GM19324 (cell line): ENCODE results near the gene SASH1.

Source experiments
- ATAC-seq: cut with Tn5 transposase; IDR thresholded peaks from one replicate; pipeline ENCODE4 v1.9.1; 2021; ENCODE audit warnings: mild to moderate bottlenecking, moderate library complexity; ENCODE audit not compliant: unreplicated experiment, low FRiP score

The SASH1 gene

GRCh38 chr6:148396926-148397325 is 54.3 kb downstream of the SASH1 start:
- no peak for ATAC-seq

GRCh38 chr6:148398244-148398643 is 55.6 kb downstream of the SASH1 start:
- no peak for ATAC-seq

- no peak for ATAC-seq
Observed at GRCh38 chr6:148398678-148399077, 56.0 kb downstream of the SASH1 start.

GRCh38 chr6:148401571-148401970 is 58.9 kb downstream of the SASH1 start:
- no peak for ATAC-seq

GRCh38 chr6:148404456-148405054 is 61.9 kb downstream of the SASH1 start:
- no peak for ATAC-seq

GRCh38 chr6:148405894-148406293 is 63.3 kb downstream of the SASH1 start:
- ATAC-seq, result no peak

GRCh38 chr6:148406579-148407371 is 64.1 kb downstream of the SASH1 start:
- no peak for ATAC-seq

- ATAC-seq, result no peak
Observed at GRCh38 chr6:148407372-148407771, 64.7 kb downstream of the SASH1 start.

- no peak for ATAC-seq
Observed at GRCh38 chr6:148413321-148414091, 70.9 kb downstream of the SASH1 start.

- ATAC-seq, result no peak
Observed at GRCh38 chr6:148414092-148414489, 71.5 kb downstream of the SASH1 start.

- no peak for ATAC-seq
Observed at GRCh38 chr6:148414836-148415235, 72.2 kb downstream of the SASH1 start.

- no peak for ATAC-seq
Observed at GRCh38 chr6:148415511-148416260, 73.0 kb downstream of the SASH1 start.

GRCh38 chr6:148416330-148416965 is 73.8 kb downstream of the SASH1 start:
- no peak for ATAC-seq

GRCh38 chr6:148417045-148417444 is 74.4 kb downstream of the SASH1 start:
- ATAC-seq, result no peak

- no peak for ATAC-seq
Observed at GRCh38 chr6:148419430-148419829, 76.8 kb downstream of the SASH1 start.

GRCh38 chr6:148422085-148422484 is 79.4 kb downstream of the SASH1 start:
- ATAC-seq, result no peak

GRCh38 chr6:148423133-148423532 is 80.5 kb downstream of the SASH1 start:
- no peak for ATAC-seq

- no peak for ATAC-seq
Observed at GRCh38 chr6:148423601-148424270, 81.1 kb downstream of the SASH1 start.

GRCh38 chr6:148425443-148425842 is 82.8 kb downstream of the SASH1 start:
- ATAC-seq, result no peak
